Measurements from ENCODE around the gene PRR36. TPM values are rescaled to one million over a fixed set of nuclear protein-coding genes. Genes with fewer than 3 reads are reported as not detected.
A peak's percentile ranks its signal among the peaks of the same experiment; 100 is the strongest.

Gene PRR36
- total RNA-seq, 1 experiment from 2014 or later = not detected

DNA sequence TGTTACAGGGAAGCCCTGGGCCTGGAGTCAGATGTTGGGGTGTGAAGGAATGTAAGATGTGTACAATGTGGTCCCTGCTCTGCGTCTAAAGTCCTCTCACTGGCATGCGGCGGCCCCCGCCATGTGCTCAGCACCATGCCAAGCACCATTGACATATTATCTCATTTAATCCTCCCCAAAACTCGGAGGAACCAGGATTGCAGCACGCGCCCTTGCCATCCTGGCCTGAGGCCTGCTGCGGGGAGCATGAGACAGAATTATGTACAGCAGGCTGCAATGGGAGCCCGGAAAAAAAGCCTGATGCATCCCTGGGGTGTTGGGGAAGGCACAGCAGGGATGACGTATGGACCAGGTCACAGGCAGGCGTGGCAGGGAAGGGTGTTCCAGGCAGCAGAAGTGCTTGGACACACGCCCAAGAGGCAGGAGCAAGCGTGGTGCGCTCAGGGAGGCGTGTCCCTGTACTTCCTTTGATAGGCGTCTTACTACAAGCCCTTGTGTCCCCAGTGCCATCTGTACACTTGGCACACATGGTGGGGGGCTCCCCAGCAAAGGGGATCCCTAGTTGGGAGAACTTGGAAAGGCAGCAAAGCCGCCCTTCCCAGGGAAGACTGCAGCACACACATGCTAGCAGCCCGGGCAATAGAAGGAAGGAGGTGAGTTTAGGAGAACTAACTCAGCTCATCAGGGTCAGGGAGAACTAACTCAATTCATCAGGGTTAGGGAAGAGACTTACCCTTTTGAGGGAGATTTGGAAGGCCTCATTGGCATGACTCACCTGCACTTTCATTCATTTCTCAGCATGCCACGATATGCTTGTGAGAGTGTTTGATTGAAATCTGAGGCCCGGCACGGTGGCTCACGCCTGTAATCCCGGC lies 40.7 kb downstream of the PRR36 start:
- no peak overlapping the region for H3K4me2 ChIP-seq (ENCODE audit: low read depth, low read length, poor library complexity, severe bottlenecking)

DNA sequence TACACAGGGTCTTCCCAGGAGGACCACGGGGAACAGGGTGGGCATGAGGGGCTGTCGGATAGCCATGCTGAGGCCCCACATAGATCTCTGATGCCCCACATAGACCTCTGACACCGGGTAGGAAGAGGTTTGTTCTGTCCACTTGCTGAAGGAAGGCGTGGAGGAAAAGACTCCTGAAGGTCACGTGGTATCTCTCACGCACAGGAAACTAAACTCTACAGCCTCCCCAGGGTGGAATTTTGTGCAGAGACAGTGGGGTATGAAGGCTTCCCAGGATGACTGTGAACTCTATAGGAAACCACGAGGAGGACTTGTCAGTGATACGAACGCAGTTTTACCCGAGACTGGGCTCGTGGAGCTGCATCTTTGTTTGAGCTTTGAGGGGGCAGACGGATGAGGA lies 41.4 kb downstream of the PRR36 start:
- Histone ChIP-seq H3K4me1 (ENCODE audit: low read length) (peaks cover 6% of the 10 kb centered on the region), H4K20me1 (ENCODE audit: insufficient read depth, low read depth, low read length) (peaks cover 7% of the 10 kb centered on the region; the same call in 1 of the 2 replicates), H3K4me2 (ENCODE audit: low read depth, low read length, poor library complexity, severe bottlenecking) (no peak overlapping the region), H3K4me3 (ENCODE audit: low read length) (no peak overlapping the region), H3K79me2 (ENCODE audit: low read length) (no peaks in the 10 kb centered on the region), H3K36me3 (ENCODE audit: insufficient read depth, low read length) (no peaks in the 10 kb centered on the region), H3K9me2 (replicated peaks; ENCODE audit: insufficient read depth, low read length) (no peaks in the 10 kb centered on the region), H3K27me3 (ENCODE audit: low read length) (no peaks in the 10 kb centered on the region), H3K9me3 (ENCODE audit: low read length) (no peaks in the 10 kb centered on the region), H2AFZ (ENCODE audit: low read length) (no peak overlapping the region), H3K9ac (ENCODE audit: low read length) (no peak overlapping the region), H3K27ac (ENCODE audit: low read length) (no peak overlapping the region)
- DNase-seq = no peak

More for the DNA sequence above, 40.7 kb downstream of the PRR36 start:
- no peaks in the 10 kb centered on the region for H3K27me3 ChIP-seq (ENCODE audit: low read length)
- H2AFZ ChIP-seq (ENCODE audit: low read length) = no peak overlapping the region
- no peak for DNase-seq
- H3K4me3 ChIP-seq (ENCODE audit: low read length) = no peak overlapping the region
- no peaks in the 10 kb centered on the region for H3K9me2 ChIP-seq (replicated peaks; ENCODE audit: insufficient read depth, low read length)
- H3K36me3 ChIP-seq (ENCODE audit: insufficient read depth, low read length) = no peaks in the 10 kb centered on the region
- peaks cover 6% of the 10 kb centered on the region for H3K4me1 ChIP-seq (ENCODE audit: low read length)
- H3K9ac ChIP-seq (ENCODE audit: low read length) = no peak overlapping the region
- no peaks in the 10 kb centered on the region for H3K79me2 ChIP-seq (ENCODE audit: low read length)
- peaks cover 7% of the 10 kb centered on the region; the same call in 1 of the 2 replicates for H4K20me1 ChIP-seq (ENCODE audit: insufficient read depth, low read depth, low read length)
- H3K27ac ChIP-seq (ENCODE audit: low read length) = no peak overlapping the region
- no peaks in the 10 kb centered on the region for H3K9me3 ChIP-seq (ENCODE audit: low read length)

DNA sequence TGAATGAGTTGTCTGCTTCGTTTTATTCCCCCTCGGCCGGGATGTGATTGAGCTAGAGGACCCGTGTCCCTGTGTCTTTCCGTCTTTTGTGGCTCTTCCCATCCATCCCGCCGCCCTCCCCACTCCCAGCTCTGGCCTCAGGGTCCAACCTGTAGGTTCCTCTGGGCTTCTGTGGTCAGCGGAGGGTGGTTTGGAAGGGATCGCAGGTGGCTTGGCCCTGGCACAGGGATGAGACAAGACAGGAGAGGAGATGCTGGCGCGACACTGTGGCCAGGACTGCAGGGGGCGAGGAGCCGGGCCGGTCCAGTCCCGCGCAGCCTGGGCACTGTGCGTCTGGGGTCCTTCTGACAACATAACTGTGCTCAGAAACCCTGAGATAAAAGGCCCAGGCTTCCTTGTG lies 42.2 kb downstream of the PRR36 start:
- Histone ChIP-seq H3K4me1 (ENCODE audit: low read length) (peaks cover 6% of the 10 kb centered on the region), H3K27me3 (ENCODE audit: low read length) (no peaks in the 10 kb centered on the region), H3K4me3 (ENCODE audit: low read length) (no peak overlapping the region), H3K9me3 (ENCODE audit: low read length) (no peaks in the 10 kb centered on the region), H3K4me2 (ENCODE audit: low read depth, low read length, poor library complexity, severe bottlenecking) (no peak overlapping the region), H3K27ac (ENCODE audit: low read length) (no peak overlapping the region), H3K9me2 (replicated peaks; ENCODE audit: insufficient read depth, low read length) (no peaks in the 10 kb centered on the region), H4K20me1 (ENCODE audit: insufficient read depth, low read depth, low read length) (peaks cover 7% of the 10 kb centered on the region; the same call in 1 of the 2 replicates), H3K79me2 (ENCODE audit: low read length) (no peaks in the 10 kb centered on the region), H2AFZ (ENCODE audit: low read length) (no peak overlapping the region), H3K36me3 (ENCODE audit: insufficient read depth, low read length) (no peaks in the 10 kb centered on the region), H3K9ac (ENCODE audit: low read length) (no peak overlapping the region)
- no peak for DNase-seq

DNA sequence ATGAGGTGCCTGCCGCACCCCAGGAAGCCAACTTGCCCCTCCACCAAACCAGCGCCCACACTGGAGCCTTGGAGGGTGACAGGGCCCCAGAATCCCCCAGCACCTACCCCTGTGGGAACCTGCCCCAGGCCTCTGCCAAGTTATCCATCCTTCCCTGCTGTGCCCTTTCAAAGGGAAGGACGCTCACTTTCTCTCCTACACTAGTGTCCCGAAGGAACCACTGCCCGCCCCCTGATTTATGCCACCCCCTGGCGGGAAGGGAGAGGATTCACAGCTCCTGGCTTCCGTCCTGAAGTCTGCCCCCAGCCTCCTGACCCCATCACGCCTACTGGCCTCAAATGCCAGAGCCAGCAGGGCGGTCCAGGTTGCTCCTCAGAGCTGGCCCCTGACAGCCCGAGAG lies 42.7 kb downstream of the PRR36 start:
- DNase-seq = peak; percentile 53
- no peak overlapping the region for H2AFZ ChIP-seq (ENCODE audit: low read length)
- no peaks in the 10 kb centered on the region for H3K36me3 ChIP-seq (ENCODE audit: insufficient read depth, low read length)
- peaks cover 6% of the 10 kb centered on the region for H3K4me1 ChIP-seq (ENCODE audit: low read length)
- H3K79me2 ChIP-seq (ENCODE audit: low read length) = no peaks in the 10 kb centered on the region
- no peak overlapping the region for H3K9ac ChIP-seq (ENCODE audit: low read length)
- no peaks in the 10 kb centered on the region for H3K27me3 ChIP-seq (ENCODE audit: low read length)
- peaks cover 7% of the 10 kb centered on the region; the same call in 1 of the 2 replicates for H4K20me1 ChIP-seq (ENCODE audit: insufficient read depth, low read depth, low read length)
- H3K27ac ChIP-seq (ENCODE audit: low read length) = no peak overlapping the region
- H3K4me3 ChIP-seq (ENCODE audit: low read length) = no peak overlapping the region
- H3K4me2 ChIP-seq (ENCODE audit: low read depth, low read length, poor library complexity, severe bottlenecking) = no peak overlapping the region
- no peaks in the 10 kb centered on the region for H3K9me2 ChIP-seq (replicated peaks; ENCODE audit: insufficient read depth, low read length)
- H3K9me3 ChIP-seq (ENCODE audit: low read length) = no peaks in the 10 kb centered on the region

DNA sequence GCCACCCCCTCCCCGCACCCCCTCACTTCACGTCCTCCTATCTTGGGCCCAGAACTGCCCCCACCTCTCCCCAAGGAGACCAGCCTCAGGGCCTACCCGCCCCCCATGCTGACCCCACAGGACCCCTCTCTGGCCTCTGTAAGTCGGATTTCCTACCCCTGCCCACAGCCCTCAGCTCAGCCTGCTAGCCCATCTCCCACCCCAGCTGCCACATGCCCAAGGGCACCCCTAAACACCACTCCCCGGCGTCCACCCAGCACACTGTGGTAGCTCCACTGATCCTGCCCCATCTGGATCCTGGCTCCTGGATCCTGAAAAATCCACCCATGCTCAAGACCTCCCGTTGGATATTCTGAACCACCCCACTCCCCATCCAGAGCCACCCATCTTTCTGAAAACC lies 43.4 kb downstream of the PRR36 start:
- no peak for DNase-seq
- peak overlapping the region; percentile 72 for H3K4me3 ChIP-seq (ENCODE audit: low read length)
- peak overlapping the region; percentile 79 for H3K9ac ChIP-seq (ENCODE audit: low read length)
- no peaks in the 10 kb centered on the region for H3K9me2 ChIP-seq (replicated peaks; ENCODE audit: insufficient read depth, low read length)
- peaks cover 6% of the 10 kb centered on the region for H3K4me1 ChIP-seq (ENCODE audit: low read length)
- no peak overlapping the region for H3K27ac ChIP-seq (ENCODE audit: low read length)
- no peaks in the 10 kb centered on the region for H3K79me2 ChIP-seq (ENCODE audit: low read length)
- H2AFZ ChIP-seq (ENCODE audit: low read length) = no peak overlapping the region
- peak overlapping the region; percentile 69 for H3K4me2 ChIP-seq (ENCODE audit: low read depth, low read length, poor library complexity, severe bottlenecking)
- H3K9me3 ChIP-seq (ENCODE audit: low read length) = no peaks in the 10 kb centered on the region
- no peaks in the 10 kb centered on the region for H3K27me3 ChIP-seq (ENCODE audit: low read length)
- H4K20me1 ChIP-seq (ENCODE audit: insufficient read depth, low read depth, low read length) = peaks cover 7% of the 10 kb centered on the region; the same call in 1 of the 2 replicates
- no peaks in the 10 kb centered on the region for H3K36me3 ChIP-seq (ENCODE audit: insufficient read depth, low read length)

DNA sequence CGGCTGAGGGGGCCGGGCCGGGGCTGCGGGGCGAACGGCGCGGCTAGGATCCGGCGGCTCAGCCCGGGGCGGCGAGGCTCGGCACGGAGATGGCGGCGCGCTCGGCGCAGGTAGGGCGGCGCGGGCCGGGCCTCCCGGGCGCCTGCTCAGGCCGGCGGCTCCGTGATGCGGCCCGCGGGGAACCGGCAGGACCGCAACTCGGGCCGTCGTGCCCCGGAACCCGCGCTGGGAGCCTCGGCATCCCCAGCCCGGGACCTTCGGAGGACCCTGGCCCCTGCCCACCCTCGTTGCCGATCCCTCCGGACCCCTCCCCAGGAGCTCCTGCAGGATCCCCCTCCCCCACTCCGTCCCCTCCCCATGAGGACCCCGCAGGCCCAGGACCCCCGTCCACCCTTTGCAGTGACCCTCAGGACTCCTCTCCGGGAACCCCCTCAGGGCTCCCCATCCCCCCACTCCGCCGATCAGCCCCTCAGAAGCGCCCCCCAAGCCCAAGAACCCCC lies 43.9 kb downstream of the PRR36 start:
- no peaks in the 10 kb centered on the region for H3K36me3 ChIP-seq (ENCODE audit: insufficient read depth, low read length)
- no peak for DNase-seq
- no peaks in the 10 kb centered on the region for H3K79me2 ChIP-seq (ENCODE audit: low read length)
- peaks cover 6% of the 10 kb centered on the region for H3K4me1 ChIP-seq (ENCODE audit: low read length)
- no peak overlapping the region for H3K27ac ChIP-seq (ENCODE audit: low read length)
- no peaks in the 10 kb centered on the region for H3K9me2 ChIP-seq (replicated peaks; ENCODE audit: insufficient read depth, low read length)
- H2AFZ ChIP-seq (ENCODE audit: low read length) = no peak overlapping the region
- H3K9ac ChIP-seq (ENCODE audit: low read length) = peak overlapping the region; percentile 79
- H4K20me1 ChIP-seq (ENCODE audit: insufficient read depth, low read depth, low read length) = peaks cover 7% of the 10 kb centered on the region; the same call in 1 of the 2 replicates
- peak overlapping the region; percentile 69 for H3K4me2 ChIP-seq (ENCODE audit: low read depth, low read length, poor library complexity, severe bottlenecking)
- H3K4me3 ChIP-seq (ENCODE audit: low read length) = peak overlapping the region; percentile 72
- H3K9me3 ChIP-seq (ENCODE audit: low read length) = no peaks in the 10 kb centered on the region
- no peaks in the 10 kb centered on the region for H3K27me3 ChIP-seq (ENCODE audit: low read length)

DNA sequence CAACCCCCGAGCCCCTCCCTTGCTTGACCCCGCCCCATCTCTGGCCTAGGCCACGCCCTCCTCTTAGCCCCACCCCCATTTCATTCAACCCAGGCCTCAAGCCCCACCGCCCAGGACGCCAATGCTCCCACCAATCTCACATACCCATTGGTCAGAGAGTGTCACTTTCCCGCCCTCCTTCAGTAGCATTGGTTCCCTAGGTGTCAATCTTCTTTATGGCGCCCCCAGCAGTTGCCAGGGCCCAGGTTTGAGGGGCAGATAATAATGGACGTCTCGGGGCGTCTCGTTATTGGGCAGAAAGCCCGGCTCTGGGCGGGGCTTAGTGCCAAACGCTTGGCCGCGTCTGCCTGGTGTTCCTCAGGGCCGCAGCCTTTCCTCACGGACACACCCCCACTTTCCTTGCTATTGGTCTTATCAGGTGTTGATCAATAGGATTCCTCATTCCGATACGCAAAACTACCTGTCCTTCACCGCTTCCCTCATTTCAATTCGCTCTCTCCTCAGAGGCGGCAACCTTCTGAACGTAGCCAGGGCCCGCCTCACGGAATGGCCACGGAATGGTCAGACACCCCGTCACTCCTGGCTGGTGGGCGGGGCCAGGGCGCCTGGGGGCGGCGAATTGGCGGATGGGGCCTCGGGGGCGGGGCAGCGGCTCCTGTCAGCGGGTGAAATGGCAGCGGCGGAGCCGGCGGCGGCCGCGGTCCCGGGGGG lies 44.5 kb downstream of the PRR36 start, which contains the start of gene EVI5L:
Gene EVI5L (plus strand): TSS at position 658 of the 711 bp plus-strand sequence. CDS start 16,325 bp downstream, outside the sequence.
- H3K4me2 ChIP-seq (ENCODE audit: low read depth, low read length, poor library complexity, severe bottlenecking) = peak within 1 kb of the TSS; percentile 69
- H2AFZ ChIP-seq (ENCODE audit: low read length) = no peak within 1 kb of the TSS
- H3K9me3 ChIP-seq (ENCODE audit: low read length) = no peaks in the 10 kb centered on the region
- peak within 1 kb of the TSS; percentile 72 for H3K4me3 ChIP-seq (ENCODE audit: low read length)
- no peaks in the 10 kb centered on the region for H3K27me3 ChIP-seq (ENCODE audit: low read length)
- H3K4me1 ChIP-seq (ENCODE audit: low read length) = peaks cover 6% of the 10 kb centered on the region
- H4K20me1 ChIP-seq (ENCODE audit: insufficient read depth, low read depth, low read length) = peaks cover 7% of the 10 kb centered on the region; the same call in 1 of the 2 replicates
- no peaks in the 10 kb centered on the region for H3K79me2 ChIP-seq (ENCODE audit: low read length)
- DNase-seq = peak; percentile 99
- no peak within 1 kb of the TSS for H3K27ac ChIP-seq (ENCODE audit: low read length)
- H3K9ac ChIP-seq (ENCODE audit: low read length) = peak within 1 kb of the TSS; percentile 79
- H3K9me2 ChIP-seq (replicated peaks; ENCODE audit: insufficient read depth, low read length) = no peaks in the 10 kb centered on the region
- H3K36me3 ChIP-seq (ENCODE audit: insufficient read depth, low read length) = no peaks in the 10 kb centered on the region

DNA sequence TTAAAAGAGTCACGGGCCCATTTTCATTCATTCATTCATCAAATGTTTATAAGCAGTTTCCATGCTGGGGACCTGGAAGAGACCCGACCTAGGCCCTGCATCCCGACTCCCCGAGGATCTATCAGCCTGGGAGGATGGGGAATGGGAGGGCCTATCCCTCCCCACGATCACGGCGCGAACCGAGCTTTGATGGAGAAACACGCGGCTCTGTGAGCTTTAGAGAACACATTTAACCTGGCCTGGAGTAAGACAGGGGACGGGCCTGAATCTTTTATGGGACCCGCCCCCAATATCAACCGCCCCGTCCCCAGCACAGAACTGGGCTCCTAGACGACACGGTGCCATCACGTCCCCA lies 45.0 kb downstream of the PRR36 start:
- no peaks in the 10 kb centered on the region for H3K27me3 ChIP-seq (ENCODE audit: low read length)
- H3K9me2 ChIP-seq (replicated peaks; ENCODE audit: insufficient read depth, low read length) = no peaks in the 10 kb centered on the region

More for the DNA sequence above, 45.0 kb downstream of the PRR36 start:
- peaks cover 7% of the 10 kb centered on the region; the same call in 1 of the 2 replicates for H4K20me1 ChIP-seq (ENCODE audit: insufficient read depth, low read depth, low read length)
- no peak overlapping the region for H2AFZ ChIP-seq (ENCODE audit: low read length)
- no peak for DNase-seq
- H3K27ac ChIP-seq (ENCODE audit: low read length) = no peak overlapping the region
- H3K4me2 ChIP-seq (ENCODE audit: low read depth, low read length, poor library complexity, severe bottlenecking) = no peak overlapping the region
- H3K4me3 ChIP-seq (ENCODE audit: low read length) = no peak overlapping the region; the same call in 1 of the 2 replicates
- H3K79me2 ChIP-seq (ENCODE audit: low read length) = no peaks in the 10 kb centered on the region
- H3K9me3 ChIP-seq (ENCODE audit: low read length) = no peaks in the 10 kb centered on the region
- no peak overlapping the region for H3K9ac ChIP-seq (ENCODE audit: low read length)
- H3K36me3 ChIP-seq (ENCODE audit: insufficient read depth, low read length) = no peaks in the 10 kb centered on the region
- peaks cover 6% of the 10 kb centered on the region for H3K4me1 ChIP-seq (ENCODE audit: low read length)
